Stimulated activated CD4-positive, alpha-beta T cell treated with anti-CD3 and anti-CD28 coated beads, Interleukin-1b, Interleukin-23, amount 100 ng/mL, for 24 hours (primary cell): ENCODE measurements around the gene KCNG2.

Experiments
- DNase-seq, 4 experiments: peaks; one replicate each; pipeline ENCODE4 v3.0.0-alpha.2; 2020; ENCODE audit warnings: low read depth in 4 of 4, low spot score in 1 of 4

Gene KCNG2

GRCh38 chr18:79766308-79766707 is 31.4 kb upstream of the KCNG2 start:
- no peak for DNase-seq

DNA sequence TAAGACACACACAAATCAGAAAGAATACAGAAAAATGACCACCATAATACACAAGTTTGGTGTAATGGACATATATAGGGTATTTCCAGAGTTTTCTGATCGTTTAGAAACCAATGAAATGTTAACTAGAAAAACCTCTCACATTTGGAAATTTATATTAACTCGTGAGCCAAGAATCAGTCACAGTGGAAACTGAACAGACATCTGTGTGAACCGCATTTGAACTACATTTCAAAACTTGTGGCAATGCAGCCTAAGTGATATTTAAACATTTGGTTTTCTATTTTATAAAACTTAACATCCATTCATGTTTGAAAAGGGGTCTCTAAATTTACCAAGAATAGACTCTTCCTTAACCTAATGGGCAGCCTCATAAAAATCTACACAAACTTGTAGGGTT is 29.0 kb upstream of the KCNG2 start:
- no peak for DNase-seq

DNA sequence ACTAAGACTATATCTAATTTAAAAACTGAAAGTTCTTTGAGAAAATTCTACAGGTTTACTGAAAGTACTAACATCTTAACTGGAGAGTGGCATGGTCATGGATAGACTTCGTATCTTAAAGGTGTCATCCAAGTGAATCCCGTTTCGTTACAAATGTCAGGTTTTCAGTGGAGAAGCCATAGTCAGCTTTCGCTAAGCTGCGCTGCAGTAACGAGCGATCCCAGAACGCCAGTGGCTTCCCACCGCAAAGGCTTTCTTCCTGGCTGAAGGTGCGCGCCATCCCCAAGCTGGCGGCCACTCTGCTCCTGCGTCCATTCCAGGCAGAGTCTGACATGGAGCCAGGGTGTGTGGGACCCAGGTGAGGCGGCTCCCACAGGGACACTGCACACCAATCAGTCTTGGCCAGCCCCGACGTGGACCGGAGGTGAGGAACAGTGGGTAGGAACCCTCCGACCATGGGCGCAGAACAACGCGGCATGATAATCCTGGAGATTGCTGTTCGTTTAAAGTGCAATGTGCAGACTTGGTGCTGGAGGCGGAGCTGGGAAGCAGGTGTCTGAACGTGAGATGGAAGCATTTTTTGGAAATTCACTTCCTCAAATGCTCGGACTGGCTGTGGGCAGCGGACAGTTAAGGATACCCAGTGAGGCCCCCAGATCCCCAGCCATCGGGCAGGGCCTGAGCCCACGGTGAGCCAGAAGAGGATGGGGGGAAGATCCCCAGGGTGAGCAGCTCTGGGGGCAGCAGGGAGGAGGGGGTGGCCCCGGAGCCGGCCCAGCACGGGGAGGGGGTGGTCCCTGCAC is 27.8 kb upstream of the KCNG2 start:
- DNase-seq: no peak

- DNase-seq: no peak
These were observed 27.3 kb upstream of the KCNG2 start for GRCh38 chr18:79770501-79770815.

GRCh38 chr18:79770826-79771225 is 26.9 kb upstream of the KCNG2 start:
- DNase-seq: no peak

DNA sequence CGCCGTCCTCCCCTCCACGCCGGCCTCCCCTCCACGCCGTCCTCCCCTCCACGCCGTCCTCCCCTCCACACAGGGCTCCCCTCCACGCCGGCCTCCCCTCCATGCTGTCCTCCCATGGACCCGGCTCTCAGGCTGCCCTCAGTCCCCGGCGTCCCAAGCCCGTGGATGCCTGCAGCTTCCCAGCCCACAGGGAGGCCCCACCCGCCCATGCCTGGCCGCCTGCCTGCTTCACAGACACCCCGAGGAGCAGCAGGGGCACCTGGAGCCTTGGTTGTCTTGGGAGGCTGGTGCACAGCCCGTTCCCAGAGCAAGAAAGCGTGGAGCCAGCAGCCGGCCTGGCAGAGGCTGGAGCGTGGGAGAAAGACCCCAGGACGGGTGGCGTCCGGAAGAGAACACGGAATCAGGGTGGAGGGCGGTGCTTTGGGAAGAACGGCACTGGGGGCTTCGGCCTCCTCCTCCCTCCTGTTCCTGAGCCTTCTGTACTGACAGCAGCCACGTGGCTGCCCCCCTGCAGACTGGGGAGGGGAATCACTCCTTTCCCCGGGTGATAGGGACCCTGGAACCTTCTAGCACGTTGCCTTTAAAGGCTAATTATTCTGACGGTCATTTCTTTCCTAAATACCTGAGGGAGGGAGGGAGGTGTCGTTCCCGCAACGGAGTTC is 26.2 kb upstream of the KCNG2 start:
- DNase-seq: no peak

GRCh38 chr18:79772108-79772864 is 25.5 kb upstream of the KCNG2 start:
- no peak for DNase-seq

DNA sequence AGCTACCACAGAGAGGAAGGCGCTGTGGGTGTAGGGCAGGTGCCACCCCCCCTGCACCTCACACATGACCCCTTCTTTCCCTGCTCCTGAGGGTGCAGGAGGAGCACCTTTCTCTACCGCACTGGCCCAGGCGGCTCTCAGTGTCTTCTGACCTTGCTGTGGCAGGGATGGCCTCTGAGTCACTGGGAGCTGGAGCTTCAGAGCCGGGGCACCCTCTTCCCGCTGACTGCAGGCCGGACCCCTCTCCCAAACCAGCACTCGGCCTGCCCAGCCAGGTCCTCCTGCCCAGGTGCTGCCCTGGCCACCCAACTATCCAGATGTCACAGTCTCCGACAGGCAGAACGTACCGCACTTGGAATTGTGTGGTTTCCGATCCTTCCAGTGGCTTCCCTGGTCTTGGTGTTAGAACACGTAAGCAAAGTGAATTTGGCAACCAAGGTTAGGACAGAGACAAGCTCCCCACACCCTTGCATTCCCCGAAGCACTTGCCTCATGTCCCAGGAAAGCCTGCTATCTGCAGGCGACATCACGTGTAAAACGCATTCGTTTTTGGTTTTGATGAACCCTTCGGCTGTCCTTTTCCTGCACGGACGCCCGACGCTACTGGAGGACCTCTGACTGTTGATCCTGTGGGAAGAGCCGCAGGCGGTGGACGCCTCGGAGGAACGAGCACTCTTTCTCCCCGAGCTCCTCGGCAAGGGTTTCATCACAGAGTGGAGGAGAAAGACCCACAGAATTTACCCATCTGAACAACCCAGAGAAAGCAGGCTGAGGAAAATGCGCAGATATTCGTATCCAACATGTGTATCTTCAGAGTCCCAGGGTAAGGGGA is 24.7 kb upstream of the KCNG2 start:
- no peak for DNase-seq

DNA sequence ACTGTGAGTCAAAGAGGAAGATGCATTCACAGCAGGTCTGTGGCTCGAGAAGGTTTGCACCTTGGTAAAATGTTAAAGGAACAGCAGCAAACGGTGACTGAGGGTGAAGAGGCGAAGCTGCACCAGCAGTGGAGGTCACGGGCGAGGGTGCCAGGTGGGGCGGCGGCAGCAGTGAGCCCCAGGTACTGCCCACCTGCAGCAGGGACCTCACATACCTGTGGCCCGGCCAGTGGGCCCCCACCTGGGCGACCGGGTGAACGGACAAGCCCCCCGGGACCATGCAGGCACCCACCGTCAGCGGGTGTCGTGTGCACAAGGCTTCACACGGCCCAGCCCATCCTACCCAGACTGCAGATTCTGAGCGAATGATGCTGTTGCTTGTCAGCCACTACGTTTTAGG is 23.6 kb upstream of the KCNG2 start:
- no peak for DNase-seq

DNA sequence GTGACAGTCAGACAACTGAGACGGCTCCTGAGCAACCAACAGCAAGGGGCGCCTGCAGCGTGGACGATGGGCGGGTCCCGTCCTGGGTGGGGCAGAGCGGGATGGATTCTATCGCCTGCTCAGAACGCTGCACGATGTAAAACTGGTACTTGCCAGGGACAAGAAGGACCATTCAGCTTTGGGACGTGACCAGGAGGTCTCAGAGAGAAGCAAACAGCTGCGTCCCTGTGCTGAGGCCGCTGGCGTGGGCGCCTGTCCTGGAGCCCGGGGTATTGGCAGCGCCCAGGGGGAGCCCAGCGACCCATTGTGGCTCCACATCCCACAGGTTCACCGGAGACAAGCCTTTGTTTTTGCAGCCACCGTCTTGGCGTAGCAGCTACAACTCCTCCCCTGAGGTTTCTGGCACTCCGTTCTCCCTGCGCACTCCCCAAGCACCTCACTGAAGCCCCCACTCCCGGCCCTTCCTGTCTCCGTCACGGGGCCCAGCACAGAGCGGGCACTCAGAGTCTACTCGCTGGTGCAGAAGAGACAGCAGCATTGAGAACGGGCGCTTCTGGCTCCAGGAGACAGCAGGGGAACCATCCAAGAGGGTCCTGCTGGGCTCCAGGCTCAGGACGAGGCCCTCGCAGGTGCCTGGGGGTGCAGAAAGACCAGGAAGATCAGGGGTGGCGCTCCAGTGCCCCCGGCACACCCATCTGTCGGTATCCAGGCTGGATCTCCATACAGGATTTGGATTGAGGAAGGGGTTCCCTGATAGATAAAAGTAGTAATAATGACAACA is 22.1 kb upstream of the KCNG2 start:
- no peak for DNase-seq

DNA sequence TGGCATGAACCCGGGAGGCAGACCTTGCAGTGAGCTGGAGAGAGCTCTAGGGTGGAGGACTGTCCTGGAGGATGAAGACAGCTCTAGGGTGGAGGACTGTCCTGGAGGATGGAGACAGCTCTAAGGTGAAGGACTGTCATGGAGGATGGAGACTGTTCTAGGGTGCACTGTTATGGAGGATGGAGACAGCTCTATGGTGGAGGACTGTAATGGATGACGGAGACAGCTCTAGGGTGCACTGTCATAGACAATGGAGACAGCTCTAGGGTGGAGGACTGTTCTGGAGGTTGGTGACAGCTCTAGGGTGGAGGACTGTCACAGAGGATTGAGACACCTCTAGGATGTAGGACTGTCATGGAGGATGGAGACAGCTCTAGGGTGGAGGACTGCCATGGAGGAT is 21.1 kb upstream of the KCNG2 start:
- DNase-seq: no peak

DNA sequence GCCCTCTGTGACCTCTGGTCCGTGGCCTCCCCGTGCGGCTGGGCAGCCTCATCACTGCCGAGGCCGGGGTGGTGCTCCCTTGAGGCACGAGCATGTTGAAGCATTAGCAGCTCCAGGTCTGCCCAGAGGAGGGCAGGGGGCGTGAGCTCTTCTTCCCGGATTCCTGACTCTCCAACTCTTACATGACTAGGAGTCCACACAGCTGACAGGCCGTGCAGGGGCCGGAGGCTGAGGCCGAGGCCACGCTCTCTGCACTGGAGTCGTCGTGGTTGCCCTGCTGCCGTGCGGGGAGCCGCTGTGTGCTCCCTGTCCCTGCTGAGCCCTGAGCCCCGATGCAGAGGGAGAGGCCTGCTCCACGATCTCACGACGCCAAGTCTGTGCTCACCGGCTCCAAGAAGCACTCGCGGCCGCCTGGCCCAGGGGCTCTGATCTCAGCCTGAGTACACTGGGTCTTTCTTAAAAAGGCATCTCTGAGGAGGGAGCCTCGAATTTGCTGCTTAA is 19.4 kb upstream of the KCNG2 start:
- no peak for DNase-seq

DNA sequence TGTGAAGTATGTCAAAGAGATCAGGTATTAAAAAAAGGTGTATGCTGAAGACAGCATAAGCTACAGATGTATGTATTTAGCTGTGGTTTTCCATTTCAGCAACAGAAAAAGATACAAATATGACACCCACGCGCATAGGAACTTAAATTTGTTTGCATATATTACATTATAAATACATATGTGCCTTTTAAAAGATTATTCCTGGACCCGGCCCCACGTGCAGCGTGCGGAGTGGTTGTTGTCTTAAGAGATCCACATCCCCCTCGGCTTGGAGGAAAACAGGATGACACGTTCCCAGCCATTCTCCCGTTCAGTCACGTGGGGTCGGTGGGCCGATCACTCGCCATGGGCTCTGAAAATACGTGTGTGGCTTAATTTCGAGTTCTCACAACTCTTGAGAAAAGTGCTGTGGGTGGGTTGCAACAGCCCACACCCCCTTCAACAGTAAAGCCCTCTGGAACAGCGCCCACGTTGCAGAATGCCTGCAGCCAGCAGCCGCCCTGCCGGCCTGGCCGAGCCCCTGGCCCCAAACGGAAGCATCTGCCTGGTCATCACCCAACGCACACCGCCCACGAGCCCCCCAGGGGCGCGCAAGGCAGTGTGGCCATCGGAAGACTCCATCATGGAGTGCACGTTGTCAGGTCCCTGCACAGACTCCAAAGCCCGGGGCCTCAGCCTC is 18.6 kb upstream of the KCNG2 start:
- no peak for DNase-seq

DNA sequence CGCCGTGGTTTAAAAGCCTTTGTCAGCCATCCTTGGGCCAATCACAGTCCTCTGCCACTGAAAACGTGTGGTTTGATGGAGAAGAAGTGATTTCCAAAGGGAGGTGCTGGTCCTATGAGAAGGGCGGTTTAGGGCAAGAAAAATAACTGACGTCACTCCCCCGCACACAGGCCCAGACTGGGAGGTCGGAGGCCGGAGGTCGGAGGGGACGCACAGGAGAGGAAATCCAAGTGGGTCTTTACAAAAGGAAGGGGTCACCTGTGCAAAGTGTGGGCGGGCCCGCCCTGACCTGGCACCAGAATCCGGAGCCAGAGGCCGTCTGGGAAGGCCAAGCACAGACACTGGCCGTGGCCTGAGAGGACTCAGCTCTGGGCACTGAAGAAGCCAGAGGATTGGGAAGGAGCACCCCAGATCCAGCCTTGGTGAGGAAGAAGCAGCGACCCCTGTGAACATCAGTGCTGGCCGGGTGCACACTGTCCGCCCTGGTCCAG is 18.0 kb upstream of the KCNG2 start:
- no peak for DNase-seq

- DNase-seq: no peak
These were observed 17.2 kb upstream of the KCNG2 start for GRCh38 chr18:79780547-79780946.

DNA sequence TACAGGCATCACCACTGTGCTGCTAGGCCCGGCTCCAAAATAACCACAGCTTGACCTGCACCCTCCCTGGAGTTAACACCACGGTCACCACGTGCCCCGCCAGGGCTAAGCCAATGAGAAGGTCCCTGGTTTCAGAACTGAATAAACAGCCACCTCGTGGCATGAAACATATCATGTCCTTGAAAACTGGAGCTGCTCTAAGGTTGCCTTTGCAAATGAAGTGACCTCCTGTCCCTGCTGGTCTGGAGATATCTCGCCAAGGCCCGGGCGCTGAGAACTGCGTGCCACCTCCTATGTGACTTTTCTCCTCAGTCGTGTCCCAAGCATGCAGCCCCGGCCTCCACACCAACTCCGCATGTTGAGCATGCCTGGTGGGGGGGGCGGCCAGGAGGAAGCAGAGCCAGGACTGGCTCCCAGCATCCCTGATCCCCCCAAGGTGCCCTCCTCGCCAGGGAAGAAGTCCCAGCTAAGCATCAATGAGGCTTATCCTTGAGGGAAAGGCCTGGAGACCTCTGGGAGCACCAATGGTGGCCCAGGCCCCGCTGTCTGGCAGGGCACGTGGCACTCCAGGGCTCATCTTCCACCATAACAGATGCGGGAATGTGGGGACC is 16.3 kb upstream of the KCNG2 start:
- no peak for DNase-seq

GRCh38 chr18:79782566-79783308 is 15.0 kb upstream of the KCNG2 start:
- no peak for DNase-seq

DNA sequence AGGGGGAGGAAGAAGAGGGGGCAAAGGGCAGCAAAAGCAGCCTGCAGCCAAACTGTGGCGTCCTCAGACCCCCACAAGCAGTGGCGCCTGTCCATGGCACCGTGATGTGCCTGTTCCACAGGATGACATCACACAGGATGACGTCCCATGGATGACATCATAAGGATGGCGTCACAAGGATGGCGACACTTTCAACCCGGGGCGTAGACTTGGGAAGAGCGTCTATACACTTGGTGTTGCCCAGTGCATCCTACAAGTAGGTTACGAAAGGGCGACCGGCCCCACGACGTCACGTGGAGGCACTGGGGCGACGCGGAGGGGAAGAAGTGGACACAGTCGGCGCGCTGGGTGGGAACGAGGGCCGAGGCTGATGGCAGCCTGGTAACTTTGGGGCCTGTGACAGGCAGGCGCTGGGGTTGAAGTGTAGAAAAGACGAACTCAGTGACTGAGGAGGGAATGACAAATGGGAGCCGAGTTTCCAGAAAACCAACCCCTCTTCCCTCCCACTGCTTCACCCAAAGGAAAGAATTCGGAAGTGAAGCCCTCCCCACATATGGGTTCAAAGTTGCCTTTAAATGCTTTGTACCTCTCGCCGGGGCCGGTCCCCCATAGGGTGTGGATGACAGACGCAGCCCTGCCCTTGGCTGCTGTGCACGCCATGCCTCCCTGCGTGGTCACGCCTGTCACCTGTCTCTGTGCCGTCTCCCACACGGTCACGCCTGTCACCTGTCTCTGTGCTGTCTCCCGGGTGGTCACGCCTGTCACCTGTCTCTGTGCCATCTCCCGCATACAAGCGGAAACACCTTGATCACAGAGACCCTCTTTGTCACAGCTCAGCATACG is 13.4 kb upstream of the KCNG2 start:
- DNase-seq: no peak
